ENCODE data around the gene KIF23.

Gene KIF23

DNA sequence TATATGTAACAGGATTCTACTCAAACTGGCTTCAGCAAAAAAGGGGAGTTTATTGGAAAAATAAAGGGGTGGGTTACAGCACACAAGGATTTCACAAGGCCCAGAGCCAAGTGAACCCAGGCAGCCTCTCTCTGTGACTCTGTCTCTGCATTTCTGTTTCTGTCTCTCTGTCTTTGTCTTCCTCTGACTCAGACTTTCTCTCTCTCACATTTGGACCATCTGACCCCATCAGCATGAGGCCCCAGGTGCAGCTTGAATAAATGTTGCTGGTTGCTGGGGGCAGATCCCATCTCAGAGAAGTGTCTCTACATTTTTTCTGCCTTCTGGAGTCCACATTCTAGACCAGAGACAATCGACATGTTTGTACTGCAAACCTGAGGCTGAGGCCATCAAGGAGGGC is 83.5 kb downstream of the KIF23 start:
- ChIA-PET CTCF (no interaction called here), POLR2A (no interaction called here)

More for the DNA sequence above, 83.5 kb downstream of the KIF23 start:
- DNase-seq (ENCODE audit: extremely low spot score), result no peak
- TF ChIP-seq SUZ12 (IDR thresholded peaks at IDR 0.05) (no peak), NFRKB (IDR thresholded peaks at IDR 0.05) (no peak), ARNT (IDR thresholded peaks at IDR 0.05) (no peak), TARDBP (IDR thresholded peaks at IDR 0.05) (no peak), SP1 (IDR thresholded peaks at IDR 0.05) (no peak), ELF4 (IDR thresholded peaks at IDR 0.05) (no peak), ZNF384 (IDR thresholded peaks at IDR 0.05) (no peak), FOXK2 (IDR thresholded peaks at IDR 0.05) (no peak), LEF1 (IDR thresholded peaks at IDR 0.05; ENCODE audit: borderline replicate concordance) (no peak), CTBP1 (IDR thresholded peaks at IDR 0.05; ENCODE audit: borderline replicate concordance) (no peak), FOXA1 (IDR thresholded peaks at IDR 0.05) (no peak), L3MBTL2 (conservative IDR thresholded peaks at IDR 0.05) (no peak), PKNOX1 (IDR thresholded peaks at IDR 0.05) (no peak), BHLHE40 (IDR thresholded peaks at IDR 0.05; ENCODE audit: borderline replicate concordance) (no peak), FOXM1 (IDR thresholded peaks at IDR 0.05; ENCODE audit: borderline replicate concordance) (no peak), HDGF (IDR thresholded peaks at IDR 0.05; ENCODE audit: borderline replicate concordance) (no peak)
